ENCODE results near the gene TAF8.
A peak's percentile ranks its signal among the peaks of the same experiment; 100 is the strongest.

Gene TAF8

GRCh38 chr6:42047213-42047590 lies 3.1 kb upstream of the TAF8 start:
- Histone ChIP-seq H3K4me2 (ENCODE audit: low read depth, low read length) (no peak overlapping the region), H3K27ac (ENCODE audit: low read length) (no peak overlapping the region), H3K4me3 (ENCODE audit: low read length) (no peak overlapping the region), H4K20me1 (ENCODE audit: insufficient read depth, low read length) (no peaks in the 10 kb centered on the region), H3K27me3 (replicated peaks; ENCODE audit: insufficient read depth, low read length) (peaks cover 27% of the 10 kb centered on the region), H3F3A (ENCODE audit: insufficient read depth, low read length) (peaks cover 17% of the 10 kb centered on the region; the same call in 1 of the 2 replicates), H3K9ac (ENCODE audit: low read length) (no peak overlapping the region), H2AFZ (ENCODE audit: low read length) (no peak overlapping the region), H3K9me3 (replicated peaks; ENCODE audit: insufficient read depth, low read length) (no peaks in the 10 kb centered on the region), H3K9me2 (replicated peaks; ENCODE audit: insufficient read depth, low read length) (no peaks in the 10 kb centered on the region), H3K4me1 (ENCODE audit: low read length) (peaks cover 16% of the 10 kb centered on the region), H3K36me3 (replicated peaks; ENCODE audit: insufficient read depth, low read length) (no peaks in the 10 kb centered on the region), H3K79me2 (ENCODE audit: low read length) (peaks cover 9% of the 10 kb centered on the region; the same call in 1 of the 2 replicates)
- no peak for TF ChIP-seq EZH2phosphoT487 (IDR thresholded peaks at IDR 0.05; ENCODE audit: low read length)
- TF ChIP-seq EZH2 (optimal IDR thresholded peaks at IDR 0.05; ENCODE audit: low read depth, low read length): no peak
- TF ChIP-seq CTCF (IDR thresholded peaks at IDR 0.05; ENCODE audit: low read length): no peak
- DNase-seq: no peak

GRCh38 chr6:42047790-42048405 lies 2.4 kb upstream of the TAF8 start:
- H3K9me3 ChIP-seq (replicated peaks; ENCODE audit: insufficient read depth, low read length): no peaks in the 10 kb centered on the region
- no peak overlapping the region for H3K9ac ChIP-seq (ENCODE audit: low read length)
- no peaks in the 10 kb centered on the region for H3K9me2 ChIP-seq (replicated peaks; ENCODE audit: insufficient read depth, low read length)
- H3K36me3 ChIP-seq (replicated peaks; ENCODE audit: insufficient read depth, low read length): no peaks in the 10 kb centered on the region
- TF ChIP-seq EZH2 (optimal IDR thresholded peaks at IDR 0.05; ENCODE audit: low read depth, low read length): no peak
- TF ChIP-seq CTCF (IDR thresholded peaks at IDR 0.05; ENCODE audit: low read length): no peak
- TF ChIP-seq EZH2phosphoT487 (IDR thresholded peaks at IDR 0.05; ENCODE audit: low read length): no peak
- no peak for DNase-seq
- H3K4me2 ChIP-seq (ENCODE audit: low read depth, low read length): peak overlapping the region; percentile 99
- H3K4me3 ChIP-seq (ENCODE audit: low read length): peak overlapping the region; percentile 84
- peaks cover 9% of the 10 kb centered on the region; the same call in 1 of the 2 replicates for H3K79me2 ChIP-seq (ENCODE audit: low read length)
- no peak overlapping the region for H3K27ac ChIP-seq (ENCODE audit: low read length)
- peaks cover 27% of the 10 kb centered on the region for H3K27me3 ChIP-seq (replicated peaks; ENCODE audit: insufficient read depth, low read length)
- H4K20me1 ChIP-seq (ENCODE audit: insufficient read depth, low read length): no peaks in the 10 kb centered on the region
- H3K4me1 ChIP-seq (ENCODE audit: low read length): peaks cover 16% of the 10 kb centered on the region
- peak overlapping the region; percentile 98 for H2AFZ ChIP-seq (ENCODE audit: low read length)
- H3F3A ChIP-seq (ENCODE audit: insufficient read depth, low read length): peaks cover 17% of the 10 kb centered on the region; the same call in 1 of the 2 replicates

- peaks cover 27% of the 10 kb centered on the region for H3K27me3 ChIP-seq (replicated peaks; ENCODE audit: insufficient read depth, low read length)
- DNase-seq: no peak
- no peak overlapping the region for H3K9ac ChIP-seq (ENCODE audit: low read length)
- peak overlapping the region; percentile 99 for H3K4me2 ChIP-seq (ENCODE audit: low read depth, low read length)
- peaks cover 9% of the 10 kb centered on the region; the same call in 1 of the 2 replicates for H3K79me2 ChIP-seq (ENCODE audit: low read length)
- no peaks in the 10 kb centered on the region for H3K9me3 ChIP-seq (replicated peaks; ENCODE audit: insufficient read depth, low read length)
- H3K4me1 ChIP-seq (ENCODE audit: low read length): peaks cover 16% of the 10 kb centered on the region
- peak overlapping the region; percentile 84 for H3K4me3 ChIP-seq (ENCODE audit: low read length)
- H3K9me2 ChIP-seq (replicated peaks; ENCODE audit: insufficient read depth, low read length): no peaks in the 10 kb centered on the region
- H4K20me1 ChIP-seq (ENCODE audit: insufficient read depth, low read length): no peaks in the 10 kb centered on the region
- H3K27ac ChIP-seq (ENCODE audit: low read length): no peak overlapping the region
- H3K36me3 ChIP-seq (replicated peaks; ENCODE audit: insufficient read depth, low read length): no peaks in the 10 kb centered on the region
- peak overlapping the region; percentile 98 for H2AFZ ChIP-seq (ENCODE audit: low read length)
- H3F3A ChIP-seq (ENCODE audit: insufficient read depth, low read length): peaks cover 17% of the 10 kb centered on the region; the same call in 1 of the 2 replicates
- TF ChIP-seq EZH2phosphoT487 (IDR thresholded peaks at IDR 0.05; ENCODE audit: low read length) (no peak), CTCF (IDR thresholded peaks at IDR 0.05; ENCODE audit: low read length) (no peak), EZH2 (optimal IDR thresholded peaks at IDR 0.05; ENCODE audit: low read depth, low read length) (no peak)
Measured at GRCh38 chr6:42049116-42049809, 1.1 kb upstream of the TAF8 start.

Measured in MM.1S (cell line).